Mesendoderm (in vitro differentiated cells): ENCODE results near the gene SLC5A4. TPM values are rescaled to one million over a fixed set of nuclear protein-coding genes. Genes with fewer than 3 reads are reported as not detected.
"Not testable (repeated sequence)": the region's sequence is repeated elsewhere in the genome, so short reads cannot be mapped to it uniquely, and the experiment has no call there.

ENCODE experiments used
- DNase-seq: peaks from one replicate; pipeline ENCODE4 v3.0.0; 2013
- H2AK5ac ChIP-seq: 2 replicates; pipeline ENCODE4 v1.6.1; 2013; ENCODE audit warnings: low read length, inconsistent platforms
- H2BK120ac ChIP-seq: 2 replicates; pipeline ENCODE4 v1.6.1; 2013; ENCODE audit warnings: low read depth, mild to moderate bottlenecking, low read length, moderate library complexity, mixed read lengths
- H2BK15ac ChIP-seq: replicated peaks from 2 replicates; pipeline ENCODE4 v1.6.1; 2013; ENCODE audit warnings: low read depth, mild to moderate bottlenecking, moderate library complexity
- H2BK5ac ChIP-seq: 2 replicates; pipeline ENCODE4 v1.6.1; 2013; ENCODE audit warnings: low read length, inconsistent platforms
- H3K18ac ChIP-seq: 2 replicates; pipeline ENCODE4 v1.6.1; 2013; ENCODE audit warnings: mild to moderate bottlenecking, low read length, mixed read lengths
- H3K23ac ChIP-seq: one replicate; pipeline ENCODE4 v1.6.1; 2013; ENCODE audit warnings: low read length
- H3K27ac ChIP-seq: 2 replicates; pipeline ENCODE4 v1.5.1; 2013; ENCODE audit warnings: low read depth, mild to moderate bottlenecking, inconsistent platforms, low read length, moderate library complexity
- H3K27me3 ChIP-seq: 2 replicates; pipeline ENCODE4 v1.6.1; 2013; ENCODE audit warnings: low read length, control low read depth, mild to moderate bottlenecking, inconsistent platforms; ENCODE audit not compliant: insufficient read depth, poor library complexity
- H3K36me3 ChIP-seq: 2 replicates; pipeline ENCODE4 v1.6.1; 2013; ENCODE audit warnings: low read length, inconsistent platforms; ENCODE audit not compliant: control insufficient read depth, insufficient read depth
- H3K4ac ChIP-seq: one replicate; pipeline ENCODE4 v1.6.1; 2013; ENCODE audit warnings: low read depth, mild to moderate bottlenecking, low read length, moderate library complexity
- H3K4me1 ChIP-seq: 2 replicates; pipeline ENCODE4 v1.6.1; 2013; ENCODE audit warnings: low read depth, low read length, inconsistent platforms; ENCODE audit not compliant: control insufficient read depth
- H3K4me2 ChIP-seq: 2 replicates; pipeline ENCODE4 v1.6.1; 2013; ENCODE audit warnings: low read length
- H3K4me3 ChIP-seq: 2 replicates; pipeline ENCODE4 v1.5.1; 2013; ENCODE audit warnings: mild to moderate bottlenecking, low read length
- H3K56ac ChIP-seq: one replicate; pipeline ENCODE4 v1.6.1; 2013; ENCODE audit warnings: low read length
- H3K79me1 ChIP-seq: 2 replicates; pipeline ENCODE4 v1.6.1; 2013; ENCODE audit warnings: low read length, inconsistent platforms
- H3K79me2 ChIP-seq: 2 replicates; pipeline ENCODE4 v1.6.1; 2013; ENCODE audit warnings: mild to moderate bottlenecking, low read length; ENCODE audit not compliant: control insufficient read depth, insufficient read depth
- H3K9ac ChIP-seq: 2 replicates; pipeline ENCODE4 v1.6.1; 2013; ENCODE audit warnings: low read length, inconsistent platforms
- H4K5ac ChIP-seq: one replicate; pipeline ENCODE4 v1.6.1; 2013; ENCODE audit warnings: low read length
- H4K8ac ChIP-seq: one replicate; pipeline ENCODE4 v1.6.1; 2013; ENCODE audit warnings: low read depth, mild to moderate bottlenecking, control low read depth, low read length, moderate library complexity
- WGBS: extraction: QIAGEN DNeasy Blood & Tissue Kit; methylation state at CpG from one replicate; pipeline ENCODE4 v1.1.7; 2013; ENCODE audit warnings: low lambda C conversion rate, missing lambda C conversion rate; ENCODE audit not compliant: insufficient coverage; ENCODE audit errors: extremely low coverage; 5-methylcytosine and 5-hydroxymethylcytosine counted together
- polyA plus RNA-seq, 2 experiments: library from polyadenylated mRNA; stranded (reverse); fragments of 200-250 nt; gene quantifications; one replicate each; pipeline ENCODE4 v1.2.3, GENCODE V29; 2013

Gene SLC5A4
- not detected for polyA plus RNA-seq (2013, experiment 1 of 2)
- not detected for polyA plus RNA-seq (2013, experiment 2 of 2)

- Histone ChIP-seq H3K9ac (no peak within 1 kb of the TSS), H3K23ac (no peak within 1 kb of the TSS), H3K27me3 (no peaks in the 10 kb centered on the region), H3K4me3 (no peak within 1 kb of the TSS), H3K4ac (no peak within 1 kb of the TSS), H3K56ac (no peak within 1 kb of the TSS), H3K27ac (no peak within 1 kb of the TSS), H3K36me3 (no peaks in the 10 kb centered on the region), H3K79me2 (no peaks in the 10 kb centered on the region), H4K5ac (no peak within 1 kb of the TSS), H3K18ac (no peak within 1 kb of the TSS), H2BK120ac (no peak within 1 kb of the TSS), H4K8ac (no peak within 1 kb of the TSS), H3K4me1 (no peaks in the 10 kb centered on the region), H2AK5ac (no peak within 1 kb of the TSS), H2BK5ac (no peak within 1 kb of the TSS), H2BK15ac (no peak within 1 kb of the TSS), H3K79me1 (no peaks in the 10 kb centered on the region), H3K4me2 (no peak within 1 kb of the TSS)
- no CpG with 5 or more reads among the region's 5 CpGs for WGBS
- no peak for DNase-seq
These were observed at the start of gene SLC5A4 for GRCh38 chr22:32255217-32255616. TSS of gene SLC5A4 (minus strand) at chr22:32255347. CDS start at chr22:32255329, 18 bp downstream.

DNA sequence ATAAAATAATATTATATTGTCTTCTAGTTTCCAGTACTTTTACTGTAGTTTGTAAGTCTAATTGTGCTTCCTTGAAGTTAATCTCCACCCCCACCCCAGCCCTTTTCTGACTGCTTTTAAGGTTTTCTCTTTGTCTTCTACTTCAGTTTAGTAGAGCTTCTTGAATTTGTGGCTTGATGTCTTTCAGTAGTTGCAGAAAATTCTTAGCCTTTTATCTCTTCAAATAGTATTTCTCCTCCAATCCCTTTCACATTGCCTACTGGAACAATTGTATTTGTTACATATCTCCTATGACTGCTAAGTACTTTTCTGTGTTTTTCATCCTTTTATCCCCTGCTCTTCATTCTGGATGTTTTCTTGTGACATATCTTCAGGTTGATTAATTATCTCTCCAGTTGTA, 38.8 kb upstream of the SLC5A4 start:
- H4K5ac ChIP-seq, H3K23ac ChIP-seq, H3K27me3 ChIP-seq, H2BK120ac ChIP-seq, H4K8ac ChIP-seq, H3K27ac ChIP-seq, H3K4me3 ChIP-seq, H3K18ac ChIP-seq, H3K79me1 ChIP-seq, DNase-seq, H3K56ac ChIP-seq, H3K9ac ChIP-seq, H3K4ac ChIP-seq, H3K79me2 ChIP-seq, H3K36me3 ChIP-seq, H2AK5ac ChIP-seq, H2BK15ac ChIP-seq, H3K4me1 ChIP-seq, H2BK5ac ChIP-seq, H3K4me2 ChIP-seq: not testable (repeated sequence)

- Histone ChIP-seq H3K4me3 (no peak overlapping the region), H3K56ac (no peak overlapping the region), H3K9ac (no peak overlapping the region), H3K4me1 (no peaks in the 10 kb centered on the region), H4K5ac (no peak overlapping the region), H3K27ac (no peak overlapping the region), H3K23ac (no peak overlapping the region), H3K36me3 (no peaks in the 10 kb centered on the region), H3K79me2 (no peaks in the 10 kb centered on the region), H3K4ac (no peak overlapping the region), H4K8ac (no peak overlapping the region), H2AK5ac (no peak overlapping the region), H3K79me1 (no peaks in the 10 kb centered on the region), H2BK5ac (no peak overlapping the region), H2BK120ac (no peak overlapping the region), H3K18ac (no peak overlapping the region), H3K27me3 (no peaks in the 10 kb centered on the region), H2BK15ac (no peak overlapping the region), H3K4me2 (no peak overlapping the region)
- WGBS: no CpG with 5 or more reads among the region's 3 CpGs
- DNase-seq: peak; percentile 9
These were observed 31.2 kb upstream of the SLC5A4 start for GRCh38 chr22:32286290-32286840.

GRCh38 chr22:32281072-32281471, 25.9 kb upstream of the SLC5A4 start:
- Histone ChIP-seq H3K27me3 (no peaks in the 10 kb centered on the region), H3K4ac (no peak overlapping the region), H2BK120ac (no peak overlapping the region), H2AK5ac (no peak overlapping the region), H3K79me1 (no peaks in the 10 kb centered on the region), H3K79me2 (no peaks in the 10 kb centered on the region), H3K56ac (no peak overlapping the region), H3K27ac (no peak overlapping the region), H3K23ac (no peak overlapping the region), H3K4me1 (no peaks in the 10 kb centered on the region), H3K18ac (no peak overlapping the region), H4K5ac (no peak overlapping the region), H3K36me3 (no peaks in the 10 kb centered on the region), H3K9ac (no peak overlapping the region), H3K4me3 (no peak overlapping the region), H3K4me2 (no peak overlapping the region), H2BK15ac (no peak overlapping the region), H2BK5ac (no peak overlapping the region), H4K8ac (no peak overlapping the region)
- no CpG with 5 or more reads among the region's 11 CpGs for WGBS
- DNase-seq: no peak

GRCh38 chr22:32275353-32275752, 20.2 kb upstream of the SLC5A4 start:
- H3K4me1 ChIP-seq, H3K36me3 ChIP-seq, H3K79me1 ChIP-seq, H3K23ac ChIP-seq, H2BK5ac ChIP-seq, DNase-seq, H3K18ac ChIP-seq, H3K4ac ChIP-seq, H2BK15ac ChIP-seq, H3K79me2 ChIP-seq, H3K56ac ChIP-seq, H2BK120ac ChIP-seq, H3K27me3 ChIP-seq, H3K4me3 ChIP-seq, H3K9ac ChIP-seq, H4K8ac ChIP-seq, H2AK5ac ChIP-seq, H3K27ac ChIP-seq, H4K5ac ChIP-seq, H3K4me2 ChIP-seq: not testable (repeated sequence)
- whole genome bisulfite sequencing: no CpG with 5 or more reads among the region's 4 CpGs

DNA sequence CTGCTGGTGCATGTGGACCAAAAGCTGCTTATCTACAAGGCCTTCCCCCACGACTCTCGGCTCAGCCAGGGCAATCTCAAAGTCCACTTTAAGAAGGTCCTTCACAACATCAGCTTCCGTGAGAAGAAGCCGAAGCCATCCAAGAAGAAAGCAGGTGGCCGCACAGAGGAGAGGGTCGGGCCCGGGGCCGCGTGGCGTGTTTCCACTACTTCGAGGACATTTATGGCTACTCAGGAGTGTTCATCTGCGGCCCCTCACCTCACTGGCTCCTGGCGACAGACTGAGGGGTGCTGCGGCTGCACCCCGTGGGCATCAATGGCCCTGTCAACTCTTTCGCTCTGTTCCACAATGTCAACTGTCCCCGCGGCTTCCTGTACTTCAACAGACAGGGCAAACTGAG, 16.2 kb upstream of the SLC5A4 start:
- Histone ChIP-seq H3K79me2 (no peaks in the 10 kb centered on the region), H3K18ac (no peak overlapping the region), H3K56ac (no peak overlapping the region), H3K23ac (no peak overlapping the region), H3K27ac (no peak overlapping the region), H2BK15ac (no peak overlapping the region), H3K4me1 (no peaks in the 10 kb centered on the region), H3K27me3 (no peaks in the 10 kb centered on the region), H3K4ac (no peak overlapping the region), H4K5ac (no peak overlapping the region), H2BK120ac (no peak overlapping the region), H2AK5ac (no peak overlapping the region), H4K8ac (no peak overlapping the region), H3K4me2 (no peak overlapping the region), H3K36me3 (no peaks in the 10 kb centered on the region), H2BK5ac (no peak overlapping the region), H3K9ac (no peak overlapping the region), H3K4me3 (no peak overlapping the region), H3K79me1 (no peaks in the 10 kb centered on the region)
- whole genome bisulfite sequencing: no CpG with 5 or more reads among the region's 18 CpGs
- no peak for DNase-seq
